Upper lobe of left lung (tissue), 6 donors: ENCODE measurements around the gene HACD2. TPM values are rescaled to one million over a fixed set of nuclear protein-coding genes. Genes with fewer than 3 reads are reported as not detected.

Source experiments
- ATAC-seq, 2 donors: fragments of 200-7000 bp; cut with Tn5 transposase; one replicate each; pipeline ENCODE4 v1.9.1; 2022; ENCODE audit warnings: mild to moderate bottlenecking in 2 of 2, moderate library complexity in 2 of 2; ENCODE audit not compliant: low FRiP score in 2 of 2
- DNase-seq, 2 donors: peaks; one replicate each; pipeline ENCODE4 v3.0.0-alpha.2; 2019 to 2020
- H3K27ac ChIP-seq, 4 donors: fragments of 200-600 bp; sonication (generic); one replicate each; pipeline ENCODE4 v1.5.1; 2016 to 2019
- H3K27me3 ChIP-seq, 4 donors: fragments of 200-600 bp; sonication (generic); one replicate each; pipeline ENCODE4 v1.5.1; 2017 to 2019
- H3K36me3 ChIP-seq, 4 donors: fragments of 200-600 bp; sonication (generic); one replicate each; pipeline ENCODE4 v1.5.1; 2016 to 2019
- H3K4me1 ChIP-seq, 4 donors: fragments of 200-600 bp; sonication (generic); one replicate each; pipeline ENCODE4 v1.5.1; 2018 to 2019
- H3K4me3 ChIP-seq, 4 donors: fragments of 200-600 bp; sonication (generic); one replicate each; pipeline ENCODE4 v1.5.1; 2017 to 2019; ENCODE audit warnings: mild to moderate bottlenecking in 2 of 4, moderate library complexity in 1 of 4
- H3K9me3 ChIP-seq, 4 donors: fragments of 200-600 bp; sonication (generic); one replicate each; pipeline ENCODE4 v1.5.1; 2018 to 2019
- CTCF ChIP-seq, 6 experiments: fragments of 450-650 bp in 4 of 6; fragments of 200-600 bp in 2 of 6; sonication (generic) in 2 of 6; IDR thresholded peaks; one replicate each; pipeline ENCODE4 v1.5.1; 2016 to 2019; ENCODE audit warnings: antibody characterized with exemption in 6 of 6
- EP300 ChIP-seq, 4 donors: sonication (generic); formaldehyde crosslinking; IDR thresholded peaks; one replicate each; pipeline ENCODE4 v1.5.1; 2017; ENCODE audit warnings: antibody characterized with exemption in 4 of 4, control low read depth in 2 of 4
- POLR2A ChIP-seq, 4 donors: fragments of 450-650 bp; IDR thresholded peaks; one replicate each; pipeline ENCODE4 v1.5.1; 2016 to 2017; ENCODE audit warnings: antibody characterized with exemption in 4 of 4, mild to moderate bottlenecking in 2 of 4
- POLR2AphosphoS5 ChIP-seq, 2 donors: sonication (generic); formaldehyde crosslinking; IDR thresholded peaks; one replicate each; pipeline ENCODE4 v1.5.1; 2017; ENCODE audit warnings: antibody characterized with exemption in 2 of 2
- WGBS, 2 donors: methylation state at CpG; one replicate each; pipeline ENCODE4 v1.1.5; 2017 to 2018; 5-methylcytosine and 5-hydroxymethylcytosine counted together
- total RNA-seq, 6 donors: library from RNA; depleted of rRNA in 4 of 6; stranded (reverse); fragments of >200 nt in 4 of 6; gene quantifications; one replicate each; pipeline versions ENCODE4 v1.1.0 to v1.2.1, GENCODE V29; 2016 to 2021
- donor health status: DM: no; HTN: no; CAD: no; lungs with moderate emphysema.
- donor health status: DM: no; HTN: yes; CAD: no; lungs with severe emphysema.

The HACD2 gene
- total RNA-seq, 6 donors from 2014 or later = 12.5 to 60.4 (median 39.1) TPM

GRCh38 chr3:123624302-123624701 is 39.4 kb upstream of the HACD2 start:
- H3K36me3 ChIP-seq = peaks cover 0 to 86% (median 49%) of the 10 kb centered on the region in 4 donors
- H3K27me3 ChIP-seq = no peaks in the 10 kb centered on the region
- H3K27ac ChIP-seq = no peak overlapping the region
- 100% methylated on average over 1 of the region's 1 CpG for WGBS, 2 donors
- DNase-seq (no peak), ATAC-seq (no peak)
- H3K4me3 ChIP-seq = no peak overlapping the region
- TF ChIP-seq POLR2AphosphoS5 (IDR thresholded peaks at IDR 0.05) = no peak
- H3K9me3 ChIP-seq = no peaks in the 10 kb centered on the region
- H3K4me1 ChIP-seq = peaks cover 0 to 7% (median 3%) of the 10 kb centered on the region in 4 donors

GRCh38 chr3:123623346-123623880 is 38.6 kb upstream of the HACD2 start:
- no peak for DNase-seq
- 90% methylated on average over 5 of the region's 5 CpGs for WGBS, 2 donors
- TF ChIP-seq CTCF (IDR thresholded peaks at IDR 0.05) (no peak), POLR2AphosphoS5 (IDR thresholded peaks at IDR 0.05) (no peak), EP300 (IDR thresholded peaks at IDR 0.05) (no peak), POLR2A (IDR thresholded peaks at IDR 0.05) (no peak)

GRCh38 chr3:123622766-123623165 is 37.9 kb upstream of the HACD2 start:
- Histone ChIP-seq H3K4me1 (peaks cover 5 to 16% (median 13%) of the 10 kb centered on the region in 4 donors), H3K9me3 (no peaks in the 10 kb centered on the region), H3K27ac (no peak overlapping the region), H3K27me3 (no peaks in the 10 kb centered on the region), H3K4me3 (no peak overlapping the region), H3K36me3 (peaks cover 0 to 80% (median 46%) of the 10 kb centered on the region in 4 donors)
- WGBS, 2 donors = 78 to 86% methylated on average over 2 of the region's 2 CpGs
- ATAC-seq = no peak
- TF ChIP-seq EP300 (IDR thresholded peaks at IDR 0.05) (no peak), POLR2AphosphoS5 (IDR thresholded peaks at IDR 0.05) (no peak), POLR2A (IDR thresholded peaks at IDR 0.05) (no peak), CTCF (IDR thresholded peaks at IDR 0.05) (no peak)
- DNase-seq = no peak

More at GRCh38 chr3:123623346-123623880, 38.6 kb upstream of the HACD2 start:
- Histone ChIP-seq H3K4me3 (no peak overlapping the region), H3K36me3 (peaks cover 0 to 80% (median 45%) of the 10 kb centered on the region in 4 donors), H3K27me3 (no peaks in the 10 kb centered on the region), H3K9me3 (no peaks in the 10 kb centered on the region), H3K27ac (no peak overlapping the region), H3K4me1 (peaks cover 5 to 12% (median 12%) of the 10 kb centered on the region in 4 donors)
- ATAC-seq = no peak

GRCh38 chr3:123621850-123622189 is 37.0 kb upstream of the HACD2 start:
- TF ChIP-seq POLR2AphosphoS5 (IDR thresholded peaks at IDR 0.05) (no peak), EP300 (IDR thresholded peaks at IDR 0.05) (no peak), POLR2A (IDR thresholded peaks at IDR 0.05) (no peak), CTCF (IDR thresholded peaks at IDR 0.05) (no peak)
- Histone ChIP-seq H3K36me3 (peaks cover 0 to 80% (median 46%) of the 10 kb centered on the region in 4 donors), H3K4me3 (no peak overlapping the region), H3K9me3 (no peaks in the 10 kb centered on the region), H3K27ac (no peak overlapping the region), H3K4me1 (peaks cover 5 to 16% (median 13%) of the 10 kb centered on the region in 4 donors), H3K27me3 (no peaks in the 10 kb centered on the region)
- DNase-seq (no peak), ATAC-seq (no peak)
- 88 to 92% methylated on average over 7 of the region's 7 CpGs for WGBS, 2 donors

GRCh38 chr3:123621186-123621849 is 36.5 kb upstream of the HACD2 start:
- Histone ChIP-seq H3K4me3 (no peak overlapping the region), H3K4me1 (peaks cover 5 to 16% (median 13%) of the 10 kb centered on the region in 4 donors), H3K27me3 (no peaks in the 10 kb centered on the region), H3K27ac (no peak overlapping the region), H3K9me3 (no peaks in the 10 kb centered on the region), H3K36me3 (peaks cover 0 to 80% (median 41%) of the 10 kb centered on the region in 4 donors)
- TF ChIP-seq POLR2A (IDR thresholded peaks at IDR 0.05) = no peak
- TF ChIP-seq EP300 (IDR thresholded peaks at IDR 0.05) = no peak
- no peak for TF ChIP-seq CTCF (IDR thresholded peaks at IDR 0.05)
- TF ChIP-seq POLR2AphosphoS5 (IDR thresholded peaks at IDR 0.05) = no peak
- 79 to 85% methylated on average over 7 of the region's 7 CpGs for WGBS, 2 donors
- DNase-seq = no peak
- ATAC-seq = peak in 1 of 2 donors; percentile 7
